Measurements from ENCODE around the gene CXCL17.

Gene CXCL17

DNA sequence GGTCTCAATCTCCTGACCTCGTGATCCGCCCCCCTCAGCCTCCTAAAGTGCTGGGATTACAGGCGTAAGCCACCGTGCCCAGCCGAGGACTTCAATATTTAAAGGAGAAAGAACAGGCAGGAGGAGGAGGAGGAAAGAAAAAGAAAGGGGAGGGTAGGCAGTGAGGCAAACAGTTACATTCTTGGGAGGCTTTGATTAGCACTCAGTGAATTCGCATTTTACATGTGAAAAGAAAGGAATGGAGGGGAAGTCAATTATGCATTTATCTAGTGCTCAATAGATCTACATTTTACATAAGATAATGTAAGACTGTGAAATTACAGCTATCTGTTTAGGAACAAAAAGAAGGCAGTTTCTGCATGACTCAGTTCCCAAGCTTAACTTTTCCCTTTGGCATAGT lies 30.9 kb upstream of the CXCL17 start:
- DNase-seq (ENCODE audit: extremely low spot score): no peak
- ChIA-PET POLR2A (no interaction called here), CTCF (interaction anchor here (1.1 to 10.5 kb wide), 7 partner anchors 11 to 56 kb away, joined by 3 to 97 read pairs (median 4); partner anchors contain the start of gene CEACAM1)
- TF ChIP-seq CTCF (IDR thresholded peaks at IDR 0.05; ENCODE audit: control extremely low read depth, extremely low read depth, low read depth, missing control alignments): no peak

GRCh38 chr19:42472402-42473147 lies 29.8 kb upstream of the CXCL17 start:
- POLR2A ChIA-PET: no interaction called here
- no peak for DNase-seq (ENCODE audit: extremely low spot score)
- TF ChIP-seq CTCF (IDR thresholded peaks at IDR 0.05; ENCODE audit: control extremely low read depth, extremely low read depth, low read depth, missing control alignments): no peak
- CTCF ChIA-PET: interaction anchor here (1.0 to 10.5 kb wide), 9 partner anchors 10 to 57 kb away, joined by 3 to 97 read pairs (median 4); partner anchors contain the start of gene CEACAM1

- ChIA-PET CTCF (interaction anchor here (0.9 to 10.5 kb wide), 9 partner anchors 9 to 58 kb away, joined by 3 to 97 read pairs (median 3); partner anchors contain the start of gene CEACAM1), POLR2A (no interaction called here)
- no peak for DNase-seq (ENCODE audit: extremely low spot score)
- TF ChIP-seq CTCF (IDR thresholded peaks at IDR 0.05; ENCODE audit: control extremely low read depth, extremely low read depth, low read depth, missing control alignments): no peak
These were observed 29.0 kb upstream of the CXCL17 start for GRCh38 chr19:42471554-42472249.

DNA sequence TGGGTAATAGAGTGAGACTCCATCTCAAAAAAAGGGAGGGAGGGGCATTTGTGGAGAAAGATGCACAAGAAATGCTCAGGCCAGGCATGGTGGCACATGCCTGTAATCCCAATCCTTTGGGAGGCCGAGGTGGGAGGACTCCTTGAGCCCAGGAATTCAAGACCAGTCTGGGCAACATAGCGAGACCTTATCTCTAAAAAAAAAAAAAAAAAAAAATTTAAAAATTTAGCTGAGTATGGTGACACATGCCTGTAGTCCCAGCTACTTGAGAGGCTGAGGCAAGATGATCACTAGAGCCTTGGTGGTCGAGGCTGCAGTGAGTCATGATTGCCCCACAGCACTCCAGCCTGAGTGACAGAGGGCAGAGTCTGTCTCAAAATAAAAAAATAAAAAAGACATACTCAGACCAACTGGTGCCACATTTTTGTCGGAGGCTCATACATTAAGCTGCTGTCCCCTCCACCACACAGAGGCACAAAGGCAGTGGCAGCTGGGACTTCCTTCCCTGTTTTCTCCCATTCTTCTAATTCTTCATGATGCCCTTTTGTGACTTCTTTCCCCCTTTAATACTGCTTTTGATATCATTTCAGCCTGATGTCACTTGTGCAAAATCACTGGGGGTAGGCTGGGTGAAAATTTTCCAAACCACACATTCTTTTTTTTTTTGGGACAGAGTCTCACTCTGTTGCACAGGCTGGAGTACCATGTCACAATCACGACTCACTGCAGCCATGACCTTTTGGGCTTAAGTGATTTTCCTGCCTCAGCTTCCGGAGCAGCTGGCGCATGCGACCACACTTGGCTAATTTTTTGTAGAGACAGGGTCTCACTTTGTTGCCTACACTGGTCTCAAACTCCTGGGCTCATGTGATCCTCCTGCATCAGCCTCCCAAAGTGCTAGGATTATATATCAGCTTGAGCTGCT lies 26.8 kb upstream of the CXCL17 start:
- ChIA-PET POLR2A (no interaction called here), CTCF (interaction anchor here (1.0 to 10.5 kb wide), 4 partner anchors 18 to 60 kb away, joined by 3 to 97 read pairs (median 9); partner anchors contain the start of gene CEACAM1)
- no peak for DNase-seq (ENCODE audit: extremely low spot score)
- TF ChIP-seq CTCF (IDR thresholded peaks at IDR 0.05; ENCODE audit: control extremely low read depth, extremely low read depth, low read depth, missing control alignments): no peak

- ChIA-PET CTCF (interaction anchor here (0.9 to 10.5 kb wide), 3 partner anchors 28 to 62 kb away, joined by 3 to 97 read pairs (median 14); partner anchors contain the start of gene CEACAM1), POLR2A (no interaction called here)
- TF ChIP-seq CTCF (IDR thresholded peaks at IDR 0.05; ENCODE audit: control extremely low read depth, extremely low read depth, low read depth, missing control alignments): no peak
- DNase-seq (ENCODE audit: extremely low spot score): no peak
These were observed 25.6 kb upstream of the CXCL17 start for GRCh38 chr19:42468273-42468796.

All from GM10248 (cell line).